Measurements from ENCODE around the gene ZBTB20. TPM values are rescaled to one million over a fixed set of nuclear protein-coding genes. Genes with fewer than 3 reads are reported as not detected.

The ZBTB20 gene
- total RNA-seq, 1 donor from 2014 or later, result 32.5 TPM

- DNase-seq (ENCODE audit: low read depth), result no peak
- Histone ChIP-seq H3K36me3 (ENCODE audit: control insufficient read depth, insufficient read depth, low read length) (no peaks in the 10 kb centered on the region), H3K4me3 (ENCODE audit: low read depth, low read length) (no peak overlapping the region), H3K27me3 (ENCODE audit: control insufficient read depth, insufficient read depth, low read length) (no peaks in the 10 kb centered on the region)
- no peak for TF ChIP-seq CTCF (IDR thresholded peaks at IDR 0.05; ENCODE audit: insufficient read depth, low read length, poor library complexity, severe bottlenecking)
Measured at GRCh38 chr3:114626751-114627150, 520.3 kb downstream of the ZBTB20 start.

GRCh38 chr3:114624571-114625181, 522.4 kb downstream of the ZBTB20 start:
- no peaks in the 10 kb centered on the region for H3K27me3 ChIP-seq (ENCODE audit: control insufficient read depth, insufficient read depth, low read length)
- DNase-seq (ENCODE audit: low read depth), result peak; percentile 98
- peak overlapping the region; percentile 45 for H3K4me3 ChIP-seq (ENCODE audit: low read depth, low read length)
- H3K36me3 ChIP-seq (ENCODE audit: control insufficient read depth, insufficient read depth, low read length), result no peaks in the 10 kb centered on the region
- no peak for TF ChIP-seq CTCF (IDR thresholded peaks at IDR 0.05; ENCODE audit: insufficient read depth, low read length, poor library complexity, severe bottlenecking)

GRCh38 chr3:114624047-114624445, 523.0 kb downstream of the ZBTB20 start:
- H3K4me3 ChIP-seq (ENCODE audit: low read depth, low read length), result peak overlapping the region; percentile 45
- no peak for DNase-seq (ENCODE audit: low read depth)
- no peaks in the 10 kb centered on the region for H3K27me3 ChIP-seq (ENCODE audit: control insufficient read depth, insufficient read depth, low read length)
- H3K36me3 ChIP-seq (ENCODE audit: control insufficient read depth, insufficient read depth, low read length), result no peaks in the 10 kb centered on the region
- no peak for TF ChIP-seq CTCF (IDR thresholded peaks at IDR 0.05; ENCODE audit: insufficient read depth, low read length, poor library complexity, severe bottlenecking)

GRCh38 chr3:114623420-114624046, 523.6 kb downstream of the ZBTB20 start:
- Histone ChIP-seq H3K36me3 (ENCODE audit: control insufficient read depth, insufficient read depth, low read length) (no peaks in the 10 kb centered on the region), H3K27me3 (ENCODE audit: control insufficient read depth, insufficient read depth, low read length) (no peaks in the 10 kb centered on the region), H3K4me3 (ENCODE audit: low read depth, low read length) (peak overlapping the region; percentile 45)
- no peak for DNase-seq (ENCODE audit: low read depth)
- no peak for TF ChIP-seq CTCF (IDR thresholded peaks at IDR 0.05; ENCODE audit: insufficient read depth, low read length, poor library complexity, severe bottlenecking)

GRCh38 chr3:114622001-114622400, 525.1 kb downstream of the ZBTB20 start:
- Histone ChIP-seq H3K27me3 (ENCODE audit: control insufficient read depth, insufficient read depth, low read length) (no peaks in the 10 kb centered on the region), H3K4me3 (ENCODE audit: low read depth, low read length) (no peak overlapping the region), H3K36me3 (ENCODE audit: control insufficient read depth, insufficient read depth, low read length) (no peaks in the 10 kb centered on the region)
- no peak for TF ChIP-seq CTCF (IDR thresholded peaks at IDR 0.05; ENCODE audit: insufficient read depth, low read length, poor library complexity, severe bottlenecking)
- DNase-seq (ENCODE audit: low read depth), result no peak

GRCh38 chr3:114619771-114620170, 527.3 kb downstream of the ZBTB20 start:
- no peak for DNase-seq (ENCODE audit: low read depth)

More at GRCh38 chr3:114619771-114620170, 527.3 kb downstream of the ZBTB20 start:
- no peak for TF ChIP-seq CTCF (IDR thresholded peaks at IDR 0.05; ENCODE audit: insufficient read depth, low read length, poor library complexity, severe bottlenecking)
- no peaks in the 10 kb centered on the region for H3K27me3 ChIP-seq (ENCODE audit: control insufficient read depth, insufficient read depth, low read length)
- H3K36me3 ChIP-seq (ENCODE audit: control insufficient read depth, insufficient read depth, low read length), result no peaks in the 10 kb centered on the region
- H3K4me3 ChIP-seq (ENCODE audit: low read depth, low read length), result no peak overlapping the region
